ENCODE measurements around the gene EYA4.

Gene EYA4

DNA sequence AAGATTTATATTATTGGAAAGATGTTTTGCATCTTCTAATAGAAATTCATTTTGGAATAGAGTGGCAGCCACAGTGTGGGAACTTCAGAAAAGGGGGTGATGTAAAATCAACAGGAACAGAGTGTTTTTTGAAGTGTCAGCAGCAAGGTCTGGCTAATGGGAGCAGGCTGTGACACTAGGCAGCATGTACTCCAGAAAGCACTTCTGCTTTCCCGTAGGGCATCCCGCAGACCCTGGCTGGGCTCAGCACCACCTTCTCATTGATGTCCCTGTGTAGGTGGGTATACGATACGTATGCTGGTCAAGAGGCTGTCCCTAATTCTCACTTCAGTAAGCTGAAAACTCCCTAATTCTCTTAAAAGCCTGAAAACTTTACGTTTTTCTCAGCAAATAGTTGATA, 74.7 kb downstream of the EYA4 start:
- no peaks in the 10 kb centered on the region for H3F3A ChIP-seq (ENCODE audit: low read depth)
- H3K27me3 ChIP-seq (ENCODE audit: insufficient read depth, low read length, poor library complexity, severe bottlenecking): no peaks in the 10 kb centered on the region
- no peak overlapping the region for H3K4me3 ChIP-seq (ENCODE audit: low read length, poor library complexity, severe bottlenecking)
- no peaks in the 10 kb centered on the region for H4K20me1 ChIP-seq (ENCODE audit: insufficient read depth, low read length, poor library complexity, severe bottlenecking)
- H2AFZ ChIP-seq (ENCODE audit: low read length): no peak overlapping the region
- no peak overlapping the region for H3K4me2 ChIP-seq (ENCODE audit: low read depth, low read length, poor library complexity, severe bottlenecking)
- H3K9me3 ChIP-seq (ENCODE audit: insufficient read depth, low read depth, low read length): no peaks in the 10 kb centered on the region
- H3K4me1 ChIP-seq (ENCODE audit: insufficient read depth, low read length, poor library complexity, severe bottlenecking): no peaks in the 10 kb centered on the region
- TF ChIP-seq EZH2phosphoT487 (IDR thresholded peaks at IDR 0.05; ENCODE audit: borderline replicate concordance): no peak
- TF ChIP-seq, protein P1, sequence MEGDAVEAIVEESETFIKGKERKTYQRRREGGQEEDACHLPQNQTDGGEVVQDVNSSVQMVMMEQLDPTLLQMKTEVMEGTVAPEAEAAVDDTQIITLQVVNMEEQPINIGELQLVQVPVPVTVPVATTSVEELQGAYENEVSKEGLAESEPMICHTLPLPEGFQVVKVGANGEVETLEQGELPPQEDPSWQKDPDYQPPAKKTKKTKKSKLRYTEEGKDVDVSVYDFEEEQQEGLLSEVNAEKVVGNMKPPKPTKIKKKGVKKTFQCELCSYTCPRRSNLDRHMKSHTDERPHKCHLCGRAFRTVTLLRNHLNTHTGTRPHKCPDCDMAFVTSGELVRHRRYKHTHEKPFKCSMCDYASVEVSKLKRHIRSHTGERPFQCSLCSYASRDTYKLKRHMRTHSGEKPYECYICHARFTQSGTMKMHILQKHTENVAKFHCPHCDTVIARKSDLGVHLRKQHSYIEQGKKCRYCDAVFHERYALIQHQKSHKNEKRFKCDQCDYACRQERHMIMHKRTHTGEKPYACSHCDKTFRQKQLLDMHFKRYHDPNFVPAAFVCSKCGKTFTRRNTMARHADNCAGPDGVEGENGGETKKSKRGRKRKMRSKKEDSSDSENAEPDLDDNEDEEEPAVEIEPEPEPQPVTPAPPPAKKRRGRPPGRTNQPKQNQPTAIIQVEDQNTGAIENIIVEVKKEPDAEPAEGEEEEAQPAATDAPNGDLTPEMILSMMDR (conservative IDR thresholded peaks at IDR 0.05; ENCODE audit: low read length): no peak
- H3K79me2 ChIP-seq (ENCODE audit: insufficient read depth, low read length): no peaks in the 10 kb centered on the region
- H3K9me2 ChIP-seq (replicated peaks; ENCODE audit: low read depth, low read length): no peaks in the 10 kb centered on the region
- H3K9ac ChIP-seq (ENCODE audit: low read depth, low read length, poor library complexity, severe bottlenecking): no peak overlapping the region
- no peaks in the 10 kb centered on the region for H3K36me3 ChIP-seq (ENCODE audit: insufficient read depth, low read length)

DNA sequence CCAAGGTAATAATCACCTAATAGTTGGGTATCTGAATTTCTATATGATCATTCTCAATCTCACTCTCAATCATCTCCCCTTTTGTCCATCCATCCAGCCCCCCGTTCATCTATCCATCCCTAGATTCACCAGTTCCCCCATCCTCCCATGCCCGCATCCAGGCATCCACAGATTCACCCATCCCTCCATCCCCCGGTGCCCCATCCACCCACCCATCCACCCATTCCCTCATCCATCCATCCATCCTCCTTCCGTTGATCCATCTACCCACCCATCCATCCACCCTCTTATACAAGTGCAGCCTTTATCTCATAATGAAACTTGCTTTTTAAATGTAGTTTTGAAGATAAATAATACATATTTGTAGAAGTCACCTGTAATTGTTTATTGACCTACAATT, 76.5 kb downstream of the EYA4 start:
- Histone ChIP-seq H4K20me1 (ENCODE audit: insufficient read depth, low read length, poor library complexity, severe bottlenecking) (no peaks in the 10 kb centered on the region), H3K36me3 (ENCODE audit: insufficient read depth, low read length) (no peaks in the 10 kb centered on the region), H3K27me3 (ENCODE audit: insufficient read depth, low read length, poor library complexity, severe bottlenecking) (no peaks in the 10 kb centered on the region), H3K4me2 (ENCODE audit: low read depth, low read length, poor library complexity, severe bottlenecking) (no peak overlapping the region), H3K9me2 (replicated peaks; ENCODE audit: low read depth, low read length) (no peaks in the 10 kb centered on the region), H2AFZ (ENCODE audit: low read length) (no peak overlapping the region), H3K9me3 (ENCODE audit: insufficient read depth, low read depth, low read length) (no peaks in the 10 kb centered on the region), H3F3A (ENCODE audit: low read depth) (no peaks in the 10 kb centered on the region), H3K4me3 (ENCODE audit: low read length, poor library complexity, severe bottlenecking) (no peak overlapping the region), H3K79me2 (ENCODE audit: insufficient read depth, low read length) (no peaks in the 10 kb centered on the region), H3K9ac (ENCODE audit: low read depth, low read length, poor library complexity, severe bottlenecking) (no peak overlapping the region), H3K4me1 (ENCODE audit: insufficient read depth, low read length, poor library complexity, severe bottlenecking) (no peaks in the 10 kb centered on the region)
- TF ChIP-seq, protein P1 (conservative IDR thresholded peaks at IDR 0.05; ENCODE audit: low read length): no peak
- TF ChIP-seq EZH2phosphoT487 (IDR thresholded peaks at IDR 0.05; ENCODE audit: borderline replicate concordance): no peak

DNA sequence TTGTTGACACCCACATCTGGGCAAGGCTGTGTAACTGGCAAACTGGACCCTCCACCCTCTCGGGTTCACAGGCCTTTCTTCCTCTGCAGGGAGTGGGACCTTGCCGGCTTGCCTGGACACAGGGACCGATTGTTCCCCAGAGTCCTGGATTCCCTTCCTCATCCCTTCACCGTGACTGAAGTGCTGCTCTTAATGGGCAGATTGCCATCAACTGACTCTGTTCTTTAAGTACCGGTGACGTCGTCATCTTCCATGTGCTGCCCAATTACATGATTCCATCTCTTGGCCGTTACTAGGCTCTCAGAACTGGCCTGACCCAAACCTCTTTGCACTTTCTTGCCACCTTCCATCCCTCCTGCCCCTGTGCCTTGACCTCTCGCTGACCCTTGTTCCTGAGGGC, 85.4 kb downstream of the EYA4 start:
- Histone ChIP-seq H3K4me2 (ENCODE audit: low read depth, low read length, poor library complexity, severe bottlenecking) (no peak overlapping the region), H3K4me1 (ENCODE audit: insufficient read depth, low read length, poor library complexity, severe bottlenecking) (no peaks in the 10 kb centered on the region)

More for the DNA sequence above, 85.4 kb downstream of the EYA4 start:
- no peak overlapping the region for H3K9ac ChIP-seq (ENCODE audit: low read depth, low read length, poor library complexity, severe bottlenecking)
- no peaks in the 10 kb centered on the region for H3K9me3 ChIP-seq (ENCODE audit: insufficient read depth, low read depth, low read length)
- TF ChIP-seq, protein P1 (conservative IDR thresholded peaks at IDR 0.05; ENCODE audit: low read length): no peak
- no peak for TF ChIP-seq EZH2phosphoT487 (IDR thresholded peaks at IDR 0.05; ENCODE audit: borderline replicate concordance)
- H3K4me3 ChIP-seq (ENCODE audit: low read length, poor library complexity, severe bottlenecking): no peak overlapping the region
- H3K36me3 ChIP-seq (ENCODE audit: insufficient read depth, low read length): no peaks in the 10 kb centered on the region
- no peaks in the 10 kb centered on the region for H3K27me3 ChIP-seq (ENCODE audit: insufficient read depth, low read length, poor library complexity, severe bottlenecking)
- H4K20me1 ChIP-seq (ENCODE audit: insufficient read depth, low read length, poor library complexity, severe bottlenecking): no peaks in the 10 kb centered on the region
- no peaks in the 10 kb centered on the region for H3K79me2 ChIP-seq (ENCODE audit: insufficient read depth, low read length)
- no peaks in the 10 kb centered on the region for H3F3A ChIP-seq (ENCODE audit: low read depth)
- no peaks in the 10 kb centered on the region for H3K9me2 ChIP-seq (replicated peaks; ENCODE audit: low read depth, low read length)
- no peak overlapping the region for H2AFZ ChIP-seq (ENCODE audit: low read length)
